HG03064 (cell line): Measurements from ENCODE around the gene RPS6KA2.

Experiments used
- ATAC-seq: cut with Tn5 transposase; IDR thresholded peaks from one replicate; pipeline ENCODE4 v1.9.1; 2021; ENCODE audit warnings: low read depth; ENCODE audit not compliant: unreplicated experiment

RPS6KA2 gene

DNA sequence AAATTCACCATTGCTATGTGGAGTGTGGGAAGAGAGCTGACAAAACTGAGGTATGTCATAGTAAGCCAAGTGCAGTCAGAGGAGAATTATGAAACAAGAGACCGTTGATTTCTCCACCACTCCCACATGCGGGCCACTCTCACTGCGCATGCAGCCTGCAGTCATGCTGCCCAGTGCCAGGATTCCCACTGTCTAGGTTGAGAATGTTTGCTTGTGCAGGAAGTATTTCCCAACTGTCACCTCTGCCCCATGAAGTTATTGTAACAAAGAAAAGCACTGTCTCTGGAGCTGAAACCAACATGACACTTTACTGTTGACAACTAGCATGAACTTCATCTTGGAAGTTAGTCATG lies 266.0 kb downstream of the RPS6KA2 start:
- ATAC-seq, result no peak

GRCh38 chr6:166360243-166361076 lies 266.6 kb downstream of the RPS6KA2 start:
- ATAC-seq, result no peak
